Lower leg skin (tissue), 3 donors: Measurements from ENCODE around the gene SMAD6.

Source experiments
- POLR2A ChIP-seq, 2 donors: fragments of 450-650 bp; IDR thresholded peaks; one replicate each; pipeline ENCODE4 v1.6.1; 2016 to 2017; ENCODE audit warnings: antibody characterized with exemption in 2 of 2, mild to moderate bottlenecking in 1 of 2, moderate library complexity in 1 of 2
- TF ChIP-seq, protein P1 (sequence below), 3 donors: fragments of 450-650 bp; IDR thresholded peaks; one replicate each; pipeline ENCODE4 v1.5.1; 2016; ENCODE audit warnings: antibody characterized with exemption in 3 of 3, mild to moderate bottlenecking in 3 of 3, moderate library complexity in 2 of 3

- TF ChIP-seq, protein P1, sequence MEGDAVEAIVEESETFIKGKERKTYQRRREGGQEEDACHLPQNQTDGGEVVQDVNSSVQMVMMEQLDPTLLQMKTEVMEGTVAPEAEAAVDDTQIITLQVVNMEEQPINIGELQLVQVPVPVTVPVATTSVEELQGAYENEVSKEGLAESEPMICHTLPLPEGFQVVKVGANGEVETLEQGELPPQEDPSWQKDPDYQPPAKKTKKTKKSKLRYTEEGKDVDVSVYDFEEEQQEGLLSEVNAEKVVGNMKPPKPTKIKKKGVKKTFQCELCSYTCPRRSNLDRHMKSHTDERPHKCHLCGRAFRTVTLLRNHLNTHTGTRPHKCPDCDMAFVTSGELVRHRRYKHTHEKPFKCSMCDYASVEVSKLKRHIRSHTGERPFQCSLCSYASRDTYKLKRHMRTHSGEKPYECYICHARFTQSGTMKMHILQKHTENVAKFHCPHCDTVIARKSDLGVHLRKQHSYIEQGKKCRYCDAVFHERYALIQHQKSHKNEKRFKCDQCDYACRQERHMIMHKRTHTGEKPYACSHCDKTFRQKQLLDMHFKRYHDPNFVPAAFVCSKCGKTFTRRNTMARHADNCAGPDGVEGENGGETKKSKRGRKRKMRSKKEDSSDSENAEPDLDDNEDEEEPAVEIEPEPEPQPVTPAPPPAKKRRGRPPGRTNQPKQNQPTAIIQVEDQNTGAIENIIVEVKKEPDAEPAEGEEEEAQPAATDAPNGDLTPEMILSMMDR (IDR thresholded peaks at IDR 0.05): no peak
- no peak for TF ChIP-seq POLR2A (IDR thresholded peaks at IDR 0.05)
Observed at GRCh38 chr15:66734961-66735908, 33.2 kb downstream of the SMAD6 start.
